PC-3 (cell line): ENCODE data around the gene OR2AG2. TPM values are rescaled to one million over a fixed set of nuclear protein-coding genes. Genes with fewer than 3 reads are reported as not detected.

Experiments used
- ATAC-seq: fragments of 200-7000 bp; cut with Tn5 transposase; 2 replicates; pipeline ENCODE4 v1.9.1; 2020; ENCODE audit warnings: mild to moderate bottlenecking, moderate library complexity
- BruUV-seq: library from RNA; stranded (reverse); fragments of 400-500 nt; replicated peaks from 2 replicates; lab custom pipeline; 2021; lab: Mats Ljungman, UMichigan
- CTCF ChIA-PET: fragments of 300-600 bp; sonication (Branson Sonifier 250); formaldehyde crosslinking; loops from one replicate; lab custom pipeline; 2022; ENCODE audit warnings: antibody characterized with exemption; lab: Charles Lee
- POLR2A ChIA-PET: fragments of 300-600 bp; sonication (Branson Sonifier 250); formaldehyde crosslinking; loops from one replicate; lab custom pipeline; 2022; ENCODE audit warnings: antibody characterized with exemption; ENCODE audit not compliant: unreplicated experiment; lab: Charles Lee
- DNase-seq: peaks from one replicate; pipeline ENCODE4 v3.0.0-alpha.2; 2015
- H2AFZ ChIP-seq: fragments of 300-600 bp; sonication (generic); 2 replicates; pipeline ENCODE4 v1.6.0; 2016; ENCODE audit warnings: antibody characterized with exemption, low read length
- H3F3A ChIP-seq: fragments of 300-600 bp; sonication (generic); one replicate; pipeline ENCODE4 v1.6.0; 2017; ENCODE audit warnings: antibody characterized with exemption, low read length, control low read depth, mild to moderate bottlenecking; ENCODE audit not compliant: unreplicated experiment
- H3K27ac ChIP-seq: fragments of 300-600 bp; sonication (generic); 2 replicates; pipeline ENCODE4 v1.5.1; 2016; ENCODE audit warnings: mild to moderate bottlenecking, low read length
- H3K27me3 ChIP-seq: fragments of 300-600 bp; sonication (generic); 2 replicates; pipeline ENCODE4 v1.6.1; 2016; ENCODE audit warnings: low read length, mixed read lengths
- H3K36me3 ChIP-seq: fragments of 300-600 bp; sonication (generic); 2 replicates; pipeline ENCODE4 v1.6.1; 2016; ENCODE audit warnings: low read depth, mixed run types, low read length, mixed read lengths
- H3K4me1 ChIP-seq: fragments of 300-600 bp; sonication (generic); 2 replicates; pipeline ENCODE4 v1.5.1; 2016; ENCODE audit warnings: low read length; ENCODE audit not compliant: insufficient read depth
- H3K4me2 ChIP-seq: fragments of 300-600 bp; sonication (generic); 2 replicates; pipeline ENCODE4 v1.6.0; 2016; ENCODE audit warnings: low read length
- H3K4me3 ChIP-seq: fragments of 300-600 bp; sonication (generic); 2 replicates; pipeline ENCODE4 v1.5.1; 2016; ENCODE audit warnings: mild to moderate bottlenecking, low read length, mixed read lengths
- H3K79me2 ChIP-seq: fragments of 300-600 bp; sonication (generic); 2 replicates; pipeline ENCODE4 v1.6.1; 2017; ENCODE audit warnings: low read length, mixed read lengths
- H3K9ac ChIP-seq: fragments of 300-600 bp; sonication (generic); 2 replicates; pipeline ENCODE4 v1.6.0; 2016; ENCODE audit warnings: mild to moderate bottlenecking, low read length
- H3K9me2 ChIP-seq: fragments of 300-600 bp; sonication (generic); replicated peaks from 2 replicates; pipeline ENCODE4 v1.6.1; 2016; ENCODE audit warnings: mixed run types, low read length, mixed read lengths
- H3K9me3 ChIP-seq: fragments of 300-600 bp; sonication (generic); 2 replicates; pipeline ENCODE4 v1.6.1; 2016; ENCODE audit warnings: low read length, mixed read lengths
- H4K20me1 ChIP-seq: fragments of 300-600 bp; sonication (generic); 2 replicates; pipeline ENCODE4 v1.6.1; 2016; ENCODE audit warnings: low read length, mixed read lengths
- CTCF ChIP-seq: fragments of 300-600 bp; sonication (generic); conservative IDR thresholded peaks from 2 replicates; pipeline ENCODE4 v1.5.1; 2017; ENCODE audit warnings: antibody characterized with exemption, low read depth, mild to moderate bottlenecking, low read length
- EZH2 ChIP-seq: fragments of 300-600 bp; sonication (generic); IDR thresholded peaks from one replicate; pipeline ENCODE4 v1.6.1; 2017; ENCODE audit warnings: antibody characterized with exemption, mild to moderate bottlenecking, low read length; ENCODE audit not compliant: unreplicated experiment
- EZH2phosphoT487 ChIP-seq: fragments of 300-600 bp; sonication (generic); IDR thresholded peaks from 2 replicates; pipeline ENCODE4 v1.6.1; 2018; ENCODE audit warnings: mild to moderate bottlenecking, antibody characterized with exemption, low read length, borderline replicate concordance
- intact Hi-C: fragments of 100-400 bp; cut with micrococcal nuclease; formaldehyde crosslinking; loops from 2 replicates; pipeline ENCODE4 v1.9.0; 2023
- total RNA-seq: library from RNA; depleted of rRNA; stranded (reverse); fragments of >200 nt; gene quantifications from 2 replicates; pipeline ENCODE4 v1.2.3, GENCODE V29; 2014

OR2AG2 gene
- total RNA-seq, 1 experiment from 2014 or later: 0.15 TPM

- Histone ChIP-seq H3K36me3 (no peaks in the 10 kb centered on the region), H3K27ac (no peak overlapping the region), H3K9me2 (no peaks in the 10 kb centered on the region), H3K9ac (no peak overlapping the region), H3K9me3 (no peaks in the 10 kb centered on the region), H3K79me2 (no peaks in the 10 kb centered on the region), H3K4me2 (no peak overlapping the region), H4K20me1 (no peaks in the 10 kb centered on the region), H3K4me1 (0 out of 2 replicates have a peak, but pooled peaks cover 4% of the 10 kb centered on the region), H3K27me3 (no peaks in the 10 kb centered on the region), H3K4me3 (no peak overlapping the region), H2AFZ (no peak overlapping the region), H3F3A (no peaks in the 10 kb centered on the region)
- ATAC-seq (no peak), DNase-seq (no peak)
- intact Hi-C loops: loop anchor here (1.0 kb wide), 1 partner anchor 21 kb away; no protein-coding TSS in a partner anchor
- ChIA-PET POLR2A (no interaction called here), CTCF (interaction anchor here (0.7 kb wide), 1 partner anchor 9 kb away, joined by 4 read pairs; no protein-coding TSS in a partner anchor)
- TF ChIP-seq EZH2phosphoT487: no peak
- no peak for TF ChIP-seq EZH2
- no peak for TF ChIP-seq CTCF
- no TSS peak for BruUV-seq
Measured at GRCh38 chr11:6736495-6737121, 35.2 kb downstream of the OR2AG2 start.

- no peaks in the 10 kb centered on the region for H4K20me1 ChIP-seq
- H3K9me3 ChIP-seq: no peaks in the 10 kb centered on the region
- H3F3A ChIP-seq: no peaks in the 10 kb centered on the region
- H3K4me2 ChIP-seq: no peak overlapping the region
- 0 out of 2 replicates have a peak, but pooled peaks cover 4% of the 10 kb centered on the region for H3K4me1 ChIP-seq
- intact Hi-C loops: no loop called here
- no peak overlapping the region for H3K27ac ChIP-seq
- CTCF ChIA-PET: no interaction called here
- H3K9ac ChIP-seq: no peak overlapping the region
- TF ChIP-seq EZH2: no peak
- TF ChIP-seq CTCF: no peak
- no peak for TF ChIP-seq EZH2phosphoT487
- no peak overlapping the region for H2AFZ ChIP-seq
- H3K27me3 ChIP-seq: no peaks in the 10 kb centered on the region
- no peaks in the 10 kb centered on the region for H3K36me3 ChIP-seq
- POLR2A ChIA-PET: no interaction called here
- no peak overlapping the region for H3K4me3 ChIP-seq
- ATAC-seq: peak; percentile 51; the same call in 1 of the 2 replicates
- H3K9me2 ChIP-seq: no peaks in the 10 kb centered on the region
- BruUV-seq: no TSS peak
- no peaks in the 10 kb centered on the region for H3K79me2 ChIP-seq
- peak; percentile 23 for DNase-seq
Measured at GRCh38 chr11:6735306-6735705, 36.5 kb downstream of the OR2AG2 start.

GRCh38 chr11:6734616-6735015 lies 37.2 kb downstream of the OR2AG2 start:
- Histone ChIP-seq H3K4me1 (0 out of 2 replicates have a peak, but pooled peaks cover 4% of the 10 kb centered on the region), H3K9me3 (no peaks in the 10 kb centered on the region), H3K27me3 (peaks cover under 1% of the 10 kb centered on the region; the same call in 1 of the 2 replicates), H3K9ac (no peak overlapping the region), H3F3A (no peaks in the 10 kb centered on the region), H3K9me2 (no peaks in the 10 kb centered on the region), H3K4me3 (no peak overlapping the region), H3K79me2 (no peaks in the 10 kb centered on the region), H3K27ac (no peak overlapping the region), H4K20me1 (no peaks in the 10 kb centered on the region), H2AFZ (no peak overlapping the region), H3K36me3 (no peaks in the 10 kb centered on the region), H3K4me2 (no peak overlapping the region)
- no TSS peak for BruUV-seq
- TF ChIP-seq CTCF (no peak), EZH2phosphoT487 (no peak), EZH2 (no peak)
- intact Hi-C loops: no loop called here
- DNase-seq (no peak), ATAC-seq (no peak)
- ChIA-PET CTCF (no interaction called here), POLR2A (no interaction called here)
